SK-N-SH (cell line): Measurements from ENCODE around the gene SLC9A7. TPM values are rescaled to one million over a fixed set of nuclear protein-coding genes. Genes with fewer than 3 reads are reported as not detected.

Experiments
- CTCF ChIA-PET: fragments of 300-600, 350-600 bp; formaldehyde crosslinking; extraction: SDS; loops from one replicate; lab custom pipeline; 2021; lab: Yijun Ruan, JAX
- POLR2A ChIA-PET: fragments of 350-600 bp; sonication (Branson Sonifier 250); formaldehyde crosslinking; extraction: SDS; loops from one replicate; lab custom pipeline; 2020; ENCODE audit warnings: antibody characterized with exemption, inconsistent platforms; lab: Yijun Ruan, JAX
- DNase-seq: peaks from one replicate; pipeline ENCODE4 v3.0.0; 2012
- H2AFZ ChIP-seq: fragments of 200-600 bp; sonication (generic); 2 replicates; pipeline ENCODE4 v1.8.1; 2016; ENCODE audit warnings: antibody characterized with exemption, mild to moderate bottlenecking, low read depth
- H3F3A ChIP-seq: fragments of 200-600 bp; sonication (generic); replicated peaks from 2 replicates; pipeline ENCODE3; 2016; ENCODE audit warnings: antibody characterized with exemption, mild to moderate bottlenecking; ENCODE audit not compliant: insufficient read depth
- H3K27ac ChIP-seq, 2 experiments: fragments of 200-500 bp in 1 of 2; fragments of 200-600 bp in 1 of 2; sonication (Bioruptor generic) in 1 of 2; sonication (generic), shearing (Covaris generic) in 1 of 2; 2 replicates each; pipeline versions ENCODE4 v1.5.1 to v1.6.1; 2014 to 2016; ENCODE audit warnings: low read depth in 2 of 2, inconsistent platforms in 1 of 2, low read length in 1 of 2, mild to moderate bottlenecking in 1 of 2, mixed read lengths in 1 of 2
- H3K27me3 ChIP-seq: fragments of 200-600 bp; sonication (generic), shearing (Covaris generic); 2 replicates; pipeline ENCODE4 v1.6.1; 2016; ENCODE audit warnings: mixed run types; ENCODE audit not compliant: insufficient read depth
- H3K36me3 ChIP-seq, 2 experiments: fragments of 200-500 bp in 1 of 2; fragments of 200-600 bp in 1 of 2; sonication (Bioruptor generic) in 1 of 2; sonication (generic) in 1 of 2; replicated peaks in 1 of 2; 2 replicates each; pipeline versions ENCODE3 to v1.5.1; 2014 to 2016; ENCODE audit warnings: low read length in 1 of 2, mild to moderate bottlenecking in 1 of 2; ENCODE audit not compliant: insufficient read depth in 2 of 2, control insufficient read depth in 1 of 2
- H3K4me1 ChIP-seq, 2 experiments: fragments of 200-500 bp in 1 of 2; fragments of 200-600 bp in 1 of 2; sonication (Bioruptor generic) in 1 of 2; sonication (generic), shearing (Covaris generic) in 1 of 2; 2 replicates each; pipeline versions ENCODE4 v1.5.1 to v1.6.1; 2014 to 2016; ENCODE audit warnings: low read depth in 1 of 2, low read length in 1 of 2, mixed run types in 1 of 2; ENCODE audit not compliant: insufficient read depth in 2 of 2, control insufficient read depth in 1 of 2
- H3K4me2 ChIP-seq: fragments of 200-600 bp; sonication (generic), shearing (Covaris generic); 2 replicates; pipeline ENCODE4 v1.6.1; 2017; ENCODE audit warnings: mixed run types
- H3K4me3 ChIP-seq, 2 experiments: fragments of 200-500 bp in 1 of 2; fragments of 200-600 bp in 1 of 2; sonication (Bioruptor generic) in 1 of 2; sonication (generic), shearing (Covaris generic) in 1 of 2; 2 replicates each; pipeline versions ENCODE4 v1.5.1 to v1.8.1; 2014 to 2016; ENCODE audit warnings: low read depth in 2 of 2, inconsistent platforms in 1 of 2, low read length in 1 of 2, mild to moderate bottlenecking in 1 of 2, mixed read lengths in 1 of 2, moderate library complexity in 1 of 2
- H3K79me2 ChIP-seq: fragments of 200-600 bp; sonication (generic); 2 replicates; pipeline ENCODE4 v1.8.1; 2017; ENCODE audit warnings: mild to moderate bottlenecking; ENCODE audit not compliant: insufficient read depth
- H3K9ac ChIP-seq: fragments of 200-600 bp; sonication (generic); 2 replicates; pipeline ENCODE4 v1.6.1; 2017; ENCODE audit warnings: mixed run types
- H3K9me2 ChIP-seq: fragments of 200-600 bp; sonication (generic); 2 replicates; pipeline ENCODE4 v1.6.1; 2017; ENCODE audit warnings: mixed run types
- H3K9me3 ChIP-seq: fragments of 200-600 bp; sonication (generic); 2 replicates; pipeline ENCODE4 v1.6.1; 2017; ENCODE audit warnings: mixed run types, mild to moderate bottlenecking, moderate library complexity
- H4K20me1 ChIP-seq: fragments of 200-600 bp; sonication (generic); 2 replicates; pipeline ENCODE4 v1.6.1; 2017; ENCODE audit warnings: mild to moderate bottlenecking, mixed run types; ENCODE audit not compliant: insufficient read depth
- CHD2 ChIP-seq: fragments of 150-350 bp; IDR thresholded peaks from 2 replicates; pipeline ENCODE4 v1.6.1; 2018; ENCODE audit warnings: low read length; ENCODE audit not compliant: partially characterized antibody
- FOXJ3 ChIP-seq: sonication (generic); formaldehyde crosslinking; IDR thresholded peaks from 2 replicates; pipeline ENCODE4 v1.5.1; 2020; ENCODE audit warnings: mild to moderate bottlenecking, missing genetic modification reagents
- GABPA ChIP-seq: IDR thresholded peaks from 2 replicates; pipeline ENCODE4 v1.4.0; 2012; ENCODE audit warnings: low read depth, mild to moderate bottlenecking
- GATA2 ChIP-seq: sonication (generic); formaldehyde crosslinking; IDR thresholded peaks from 2 replicates; pipeline ENCODE4 v1.5.0; 2020; ENCODE audit warnings: mild to moderate bottlenecking, missing genetic modification reagents
- JUND ChIP-seq: IDR thresholded peaks from 2 replicates; pipeline ENCODE4 v1.4.0; 2012
- MEF2A ChIP-seq: IDR thresholded peaks from 2 replicates; pipeline ENCODE4 v1.4.0; 2012; ENCODE audit warnings: low read depth, borderline replicate concordance
- RAD21 ChIP-seq: IDR thresholded peaks from 2 replicates; pipeline ENCODE4 v1.6.1; 2012; ENCODE audit warnings: mild to moderate bottlenecking, low read length
- REST ChIP-seq: IDR thresholded peaks from 2 replicates; pipeline ENCODE4 v1.6.1; 2012; ENCODE audit warnings: mild to moderate bottlenecking, low read depth, low read length, moderate library complexity
- RXRA ChIP-seq: IDR thresholded peaks from 2 replicates; pipeline ENCODE4 v1.4.0; 2012; ENCODE audit warnings: low read depth, mild to moderate bottlenecking, borderline replicate concordance
- WGBS: methylation state at CpG from one replicate; pipeline ENCODE4 v1.1.6; 2017; ENCODE audit warnings: low lambda C conversion rate; 5-methylcytosine and 5-hydroxymethylcytosine counted together
- polyA plus RNA-seq, 3 experiments: library from polyadenylated mRNA; depleted of rRNA; stranded (reverse); fragments of >200 nt; gene quantifications; 2 replicates each; pipeline ENCODE4 v1.2.3, GENCODE V29; 2012

Gene SLC9A7
- polyA plus RNA-seq, 1 of the 3 experiments (the other 2 are of a cell fraction) = 10.5 TPM

GRCh38 chrX:46703980-46704379 lies 54.9 kb downstream of the SLC9A7 start:
- Histone ChIP-seq H2AFZ (no peak overlapping the region), H3K79me2 (no peaks in the 10 kb centered on the region), H3K9me3 (no peaks in the 10 kb centered on the region), H3K4me3 (no peak overlapping the region), H3K27me3 (peaks cover 7% of the 10 kb centered on the region; the same call in 1 of the 2 replicates), H3K9me2 (no peaks in the 10 kb centered on the region), H4K20me1 (no peaks in the 10 kb centered on the region), H3K4me1 (no peaks in the 10 kb centered on the region), H3K27ac (no peak overlapping the region), H3F3A (no peaks in the 10 kb centered on the region), H3K36me3 (no peaks in the 10 kb centered on the region), H3K9ac (no peak overlapping the region), H3K4me2 (no peak overlapping the region)
- CTCF ChIA-PET = interaction anchor here (2.0 kb wide), 1 partner anchor 19 kb away, joined by 5 read pairs; no protein-coding TSS in a partner anchor
- POLR2A ChIA-PET = no interaction called here
- no peak for TF ChIP-seq RAD21
- TF ChIP-seq REST = no peak
- no peak for TF ChIP-seq FOXJ3 (CRISPR knock-in tag)
- TF ChIP-seq GABPA = no peak
- no peak for TF ChIP-seq GATA2 (CRISPR knock-in tag)
- TF ChIP-seq CHD2 = no peak
- TF ChIP-seq JUND = no peak
- 60% methylated on average over 4 of the region's 4 CpGs for WGBS
- DNase-seq = no peak

- no peaks in the 10 kb centered on the region for H3K36me3 ChIP-seq
- H3K27ac ChIP-seq = no peak overlapping the region
- H2AFZ ChIP-seq = no peak overlapping the region
- H3K4me3 ChIP-seq = no peak overlapping the region
- H3K4me2 ChIP-seq = no peak overlapping the region
- H3K9ac ChIP-seq = no peak overlapping the region
- CTCF ChIA-PET = interaction anchor here (1.6 kb wide), 1 partner anchor 12 kb away, joined by 7 read pairs; no protein-coding TSS in a partner anchor
- POLR2A ChIA-PET = no interaction called here
- no peaks in the 10 kb centered on the region for H3K9me3 ChIP-seq
- DNase-seq = no peak
- no peaks in the 10 kb centered on the region for H3K9me2 ChIP-seq
- H4K20me1 ChIP-seq = no peaks in the 10 kb centered on the region
- WGBS = 55% methylated on average over 3 of the region's 3 CpGs
- H3K27me3 ChIP-seq = peaks cover 7% of the 10 kb centered on the region; the same call in 1 of the 2 replicates
- no peaks in the 10 kb centered on the region for H3F3A ChIP-seq
- no peaks in the 10 kb centered on the region for H3K79me2 ChIP-seq
- TF ChIP-seq MEF2A (no peak), RXRA (no peak), REST (no peak)
- H3K4me1 ChIP-seq = no peaks in the 10 kb centered on the region
These were observed 60.2 kb downstream of the SLC9A7 start for GRCh38 chrX:46698691-46699090.
